ENCODE data around the gene BBLN.

The BBLN gene

GRCh38 chr9:128190013-128190412 lies 29.9 kb downstream of the BBLN start:
- DNase-seq (ENCODE audit: low read depth in 2 of 2): no peak

- no peak for DNase-seq (ENCODE audit: low read depth in 2 of 2)
These were observed 30.7 kb downstream of the BBLN start for GRCh38 chr9:128190516-128191405.

DNA sequence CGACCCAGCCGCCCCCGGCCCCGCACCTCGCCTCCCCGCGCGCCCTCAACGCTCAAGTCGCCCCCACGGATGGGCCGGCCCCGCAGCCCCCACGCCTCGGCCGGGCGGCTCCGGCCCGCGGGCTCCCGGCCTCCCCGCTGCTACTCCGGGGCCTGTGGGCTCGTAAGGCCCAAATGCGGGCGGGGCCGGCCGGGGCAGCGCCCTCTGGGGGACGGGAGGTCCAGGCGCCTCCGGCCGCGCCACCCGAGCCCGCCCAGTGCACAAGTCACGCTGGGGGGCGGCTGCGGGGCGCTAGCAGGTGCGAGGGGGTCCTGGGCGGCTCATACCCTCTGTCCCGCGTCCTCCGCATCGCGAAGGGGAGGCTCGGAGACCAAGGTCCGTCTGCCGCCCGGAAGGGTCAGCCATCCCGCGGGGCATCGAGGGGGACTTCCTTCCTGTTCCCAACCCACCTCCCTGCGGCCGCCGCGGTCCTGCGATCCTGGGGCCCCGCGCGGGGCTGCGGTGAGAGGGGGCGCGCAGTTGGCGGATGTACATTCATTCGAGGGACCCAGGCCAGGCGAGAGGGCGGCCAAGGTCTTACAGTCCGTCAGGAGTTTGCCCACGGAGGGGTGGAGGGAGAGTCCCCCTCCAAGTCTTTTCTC lies 31.5 kb downstream of the BBLN start, which contains the start of gene CIZ1:
Gene CIZ1, minus strand, starts transcription at position 167 of the 641 bp plus-strand sequence. CDS start 715 bp downstream, outside the sequence.
- peak; percentile 70 to 71 for DNase-seq (ENCODE audit: low read depth in 2 of 2)

- peak in 1 of 2 donors; percentile 42 for DNase-seq (ENCODE audit: low read depth in 2 of 2)
These were observed 32.7 kb downstream of the BBLN start for GRCh38 chr9:128192601-128193371.

- no peak for DNase-seq (ENCODE audit: low read depth in 2 of 2)
These were observed 33.5 kb downstream of the BBLN start for GRCh38 chr9:128193469-128194096.

- DNase-seq (ENCODE audit: low read depth in 2 of 2): no peak
These were observed 41.6 kb downstream of the BBLN start for GRCh38 chr9:128201441-128202369.

DNA sequence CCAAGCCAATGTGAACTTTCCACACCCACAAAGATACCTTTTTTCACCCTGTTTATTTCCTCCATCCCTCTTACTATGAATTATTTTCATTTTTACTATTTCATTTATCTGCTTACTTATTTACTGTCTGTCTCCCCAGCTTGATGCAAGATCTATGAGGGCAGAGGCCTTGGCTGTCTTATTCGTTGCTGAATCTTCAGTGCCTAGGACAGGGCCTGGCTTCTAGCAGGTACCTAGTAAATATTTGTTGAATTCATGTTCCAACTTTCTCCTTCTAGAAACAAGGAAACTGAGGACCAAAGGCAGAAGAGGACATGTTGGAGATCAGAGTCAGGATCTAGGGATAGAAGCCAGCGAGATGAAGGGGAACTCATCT lies 42.6 kb downstream of the BBLN start:
- no peak for DNase-seq (ENCODE audit: low read depth in 2 of 2)

DNA sequence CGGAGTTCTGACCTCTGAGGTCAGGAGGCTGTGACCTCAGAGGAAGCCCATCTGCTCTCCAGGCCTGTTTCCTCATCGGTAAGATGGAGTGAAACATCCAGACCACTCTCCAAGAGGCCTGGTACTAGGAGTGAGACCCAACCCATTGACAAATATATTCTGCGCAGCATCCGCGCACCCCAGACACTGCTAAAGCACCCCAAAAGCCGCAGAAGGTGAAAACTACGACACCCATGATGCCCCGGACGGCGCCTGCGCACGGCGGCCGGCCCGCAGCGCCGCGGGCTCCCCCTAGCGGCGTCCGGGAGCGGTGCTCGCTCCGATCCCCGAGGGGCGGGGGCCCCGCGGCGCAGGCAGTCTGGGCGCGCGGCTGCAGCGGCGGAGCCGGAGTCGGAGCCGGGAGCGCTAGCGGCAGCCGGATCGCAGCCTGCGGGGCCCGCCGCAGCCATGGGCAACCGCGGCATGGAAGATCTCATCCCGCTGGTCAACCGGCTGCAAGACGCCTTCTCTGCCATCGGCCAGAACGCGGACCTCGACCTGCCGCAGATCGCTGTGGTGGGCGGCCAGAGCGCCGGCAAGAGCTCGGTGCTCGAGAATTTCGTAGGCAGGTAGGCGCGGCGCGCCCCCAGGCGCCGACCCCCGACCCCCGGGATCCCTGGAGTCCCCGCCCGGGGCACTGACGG lies 43.1 kb downstream of the BBLN start, which contains the start of gene DNM1:
Gene DNM1, plus strand, starts transcription at position 356 of the 683 bp plus-strand sequence. Its CDS starts 92 bp downstream, at position 448.
- peak; percentile 53 to 56 for DNase-seq (ENCODE audit: low read depth in 2 of 2)

DNA sequence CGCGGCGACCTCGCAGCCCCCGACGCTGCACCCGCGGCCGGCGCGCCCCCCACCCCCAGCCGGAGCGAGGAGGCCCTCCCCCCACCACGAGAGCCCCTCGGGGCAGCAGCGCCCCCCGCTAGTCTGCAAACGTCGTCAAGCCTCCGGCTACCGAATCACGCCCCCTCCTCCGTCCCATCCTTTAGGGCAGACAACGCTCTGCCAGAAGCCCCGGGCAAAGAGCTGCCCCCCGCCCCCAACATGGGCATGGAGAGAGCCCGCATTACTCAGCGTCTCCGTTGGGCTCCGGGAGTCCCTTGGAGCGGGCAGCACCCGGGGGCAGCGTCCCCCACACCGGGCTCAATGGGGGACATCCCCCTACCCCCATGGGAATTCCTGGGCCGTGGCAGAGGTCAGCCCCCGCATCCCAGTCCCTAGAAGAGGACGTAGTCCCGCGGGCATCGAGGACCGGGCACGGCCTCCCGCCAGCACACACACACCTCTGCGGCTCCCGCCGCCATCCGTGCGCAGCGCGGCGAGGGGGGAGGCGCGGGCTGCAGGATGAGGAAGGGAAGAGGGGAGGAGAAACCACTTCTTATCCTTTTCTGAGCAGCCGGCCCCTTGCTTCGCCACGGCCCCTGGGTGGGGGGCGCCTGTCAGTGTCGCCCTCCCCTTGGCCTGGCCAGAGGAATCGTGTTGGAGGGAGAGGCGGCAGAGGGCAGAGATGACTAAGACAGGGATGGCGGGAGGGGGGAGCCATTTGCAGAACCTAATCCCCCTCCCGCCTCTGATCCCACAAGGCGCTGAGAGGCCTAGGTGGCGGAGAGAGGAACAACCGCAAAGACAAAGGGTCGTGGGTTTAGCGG lies 43.9 kb downstream of the BBLN start:
- peak in 1 of 2 donors; percentile 8 for DNase-seq (ENCODE audit: low read depth in 2 of 2)

DNA sequence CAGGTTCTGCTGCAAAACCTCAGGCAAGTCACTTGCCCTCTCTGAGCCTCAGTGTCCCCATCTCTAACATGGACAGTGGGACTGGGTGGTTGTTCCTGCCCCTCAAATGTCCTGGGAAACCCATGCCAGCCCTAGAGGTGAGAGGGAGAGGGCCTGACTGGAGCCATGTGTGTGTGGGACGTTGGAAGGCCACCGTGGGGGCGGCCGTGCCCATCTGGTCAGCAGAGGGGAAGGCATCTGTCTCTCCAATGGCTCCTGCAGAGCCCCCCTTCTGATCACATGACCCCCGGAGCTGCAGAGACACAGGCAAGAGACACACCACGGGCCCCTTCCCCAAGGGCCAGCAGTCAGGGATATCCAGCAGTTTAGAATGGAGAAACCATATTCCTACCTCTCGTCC lies 44.8 kb downstream of the BBLN start:
- no peak for DNase-seq (ENCODE audit: low read depth in 2 of 2)

DNA sequence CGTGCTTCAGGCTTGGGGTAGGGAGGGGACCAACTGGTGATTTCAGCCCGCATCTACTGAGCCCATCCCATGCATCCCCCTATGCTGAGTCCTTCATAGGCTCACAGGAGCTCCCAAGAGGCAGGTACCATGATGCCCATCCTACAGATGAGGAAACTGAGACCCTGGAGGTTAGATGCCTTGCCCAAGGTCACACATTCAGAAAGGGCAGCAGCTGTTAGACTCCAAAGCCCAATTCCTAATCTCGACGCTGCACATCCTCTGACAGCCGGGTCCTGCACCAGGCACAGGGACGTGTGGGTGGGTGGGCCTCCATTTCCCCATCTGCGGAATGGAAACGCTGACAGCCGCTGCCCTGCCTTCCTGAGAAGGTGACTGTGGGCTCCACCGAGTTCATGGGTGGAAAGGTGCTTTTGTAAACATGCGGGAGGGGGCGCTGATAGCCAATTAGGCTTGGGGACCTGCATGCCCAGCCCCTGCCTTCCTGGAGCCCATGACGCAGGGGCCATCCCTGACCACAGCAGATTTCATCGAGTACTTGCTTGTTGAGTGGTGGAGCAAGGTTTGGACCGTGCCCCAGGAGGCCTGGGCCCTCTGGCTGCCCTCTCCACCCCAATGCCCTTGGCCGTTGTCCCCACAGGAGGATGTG lies 45.4 kb downstream of the BBLN start:
- no peak for DNase-seq (ENCODE audit: low read depth in 2 of 2)

- DNase-seq (ENCODE audit: low read depth in 2 of 2): no peak
These were observed 46.4 kb downstream of the BBLN start for GRCh38 chr9:128206484-128206883.

DNA sequence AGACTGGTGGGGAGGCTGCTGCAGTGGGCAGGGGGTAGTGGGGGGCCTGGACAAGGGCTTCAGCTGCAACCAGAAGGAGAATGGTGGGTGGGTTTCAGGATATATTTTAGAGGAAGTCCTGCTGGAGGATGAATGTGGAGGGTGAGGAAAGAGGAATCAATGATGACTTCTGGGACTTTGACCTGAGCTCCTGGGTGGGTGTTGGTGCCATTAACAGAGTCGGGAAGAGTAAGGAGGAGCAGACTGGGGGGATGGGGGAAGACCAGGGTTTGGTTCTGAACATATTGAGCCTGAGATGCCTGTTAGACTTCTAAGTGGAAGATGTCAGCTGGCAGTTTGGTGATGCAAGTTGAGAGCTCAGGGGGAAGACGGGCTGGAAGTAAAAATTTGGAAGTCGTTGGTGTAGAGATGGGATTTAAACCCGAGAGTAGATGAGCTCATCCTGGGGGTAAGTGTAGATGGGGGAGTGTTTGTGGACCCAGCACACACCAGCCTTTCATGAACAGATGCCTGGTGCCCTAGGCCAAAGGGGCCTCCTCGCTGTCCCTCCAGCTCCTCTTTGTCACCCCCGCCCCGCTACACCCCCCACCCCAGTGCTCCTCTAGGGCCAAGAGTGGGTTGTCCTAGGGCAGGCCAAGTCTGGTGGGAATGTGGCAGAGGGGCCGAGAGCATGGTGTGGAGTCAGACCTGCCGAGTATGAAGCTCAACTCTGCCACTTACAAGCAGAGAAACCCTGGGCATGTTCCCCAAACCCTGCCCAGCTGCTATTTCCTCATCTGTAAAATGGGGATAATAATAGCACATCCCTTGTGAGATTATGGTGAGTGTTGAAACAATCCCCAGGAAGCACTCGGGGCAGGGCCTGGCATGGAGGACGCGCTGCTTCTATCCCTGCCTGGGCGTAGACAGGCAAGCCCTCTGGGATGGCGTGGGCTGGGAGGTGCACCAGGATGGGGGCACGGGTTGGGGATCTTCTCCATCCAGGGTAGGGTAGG lies 47.1 kb downstream of the BBLN start:
- DNase-seq (ENCODE audit: low read depth in 2 of 2): no peak

GRCh38 chr9:128208386-128208785 lies 48.3 kb downstream of the BBLN start:
- no peak for DNase-seq (ENCODE audit: low read depth in 2 of 2)

DNA sequence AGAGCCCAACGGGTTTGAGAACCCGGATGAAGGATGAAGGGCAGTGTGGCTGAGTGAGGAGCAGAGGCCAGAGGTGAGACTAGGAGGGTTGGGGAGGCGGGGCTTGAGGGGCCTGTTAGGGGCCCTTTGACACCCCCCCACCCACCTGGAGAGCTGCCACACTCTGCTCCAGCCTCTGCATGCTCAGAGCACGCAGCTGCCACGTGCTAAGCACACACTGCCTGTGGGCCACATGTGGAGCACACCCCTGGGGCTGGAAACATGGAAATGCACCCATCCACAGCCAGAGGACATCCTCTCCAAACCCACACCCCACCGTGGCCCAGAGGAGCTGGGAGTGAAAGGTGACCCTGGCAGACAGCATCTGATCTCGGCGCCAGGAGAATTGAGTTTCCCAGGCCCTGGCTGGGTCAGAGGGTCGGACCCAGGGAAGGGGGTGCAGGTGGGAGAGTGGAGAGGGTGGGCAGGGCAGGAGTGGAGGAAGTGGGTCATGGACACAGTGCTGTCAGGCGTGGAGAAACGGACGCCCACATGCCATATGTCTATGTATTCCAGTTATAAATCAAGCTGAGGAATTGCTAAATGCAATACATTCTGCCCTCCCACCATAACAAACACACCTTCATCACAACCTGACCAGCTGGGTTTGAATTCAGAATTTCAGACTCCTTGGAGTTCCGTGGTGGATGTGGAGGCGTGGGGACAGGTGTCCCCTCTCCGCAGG lies 49.0 kb downstream of the BBLN start:
- DNase-seq (ENCODE audit: low read depth in 2 of 2): no peak

- DNase-seq (ENCODE audit: low read depth in 2 of 2): no peak
These were observed 51.3 kb downstream of the BBLN start for GRCh38 chr9:128211186-128211980.
